HG03025 (cell line): ENCODE data around the gene TNFRSF1B.

Experiments
- ATAC-seq: cut with Tn5 transposase; IDR thresholded peaks from one replicate; pipeline ENCODE4 v1.9.1; 2021; ENCODE audit warnings: mild to moderate bottlenecking, moderate library complexity; ENCODE audit not compliant: unreplicated experiment, low FRiP score

The TNFRSF1B gene

DNA sequence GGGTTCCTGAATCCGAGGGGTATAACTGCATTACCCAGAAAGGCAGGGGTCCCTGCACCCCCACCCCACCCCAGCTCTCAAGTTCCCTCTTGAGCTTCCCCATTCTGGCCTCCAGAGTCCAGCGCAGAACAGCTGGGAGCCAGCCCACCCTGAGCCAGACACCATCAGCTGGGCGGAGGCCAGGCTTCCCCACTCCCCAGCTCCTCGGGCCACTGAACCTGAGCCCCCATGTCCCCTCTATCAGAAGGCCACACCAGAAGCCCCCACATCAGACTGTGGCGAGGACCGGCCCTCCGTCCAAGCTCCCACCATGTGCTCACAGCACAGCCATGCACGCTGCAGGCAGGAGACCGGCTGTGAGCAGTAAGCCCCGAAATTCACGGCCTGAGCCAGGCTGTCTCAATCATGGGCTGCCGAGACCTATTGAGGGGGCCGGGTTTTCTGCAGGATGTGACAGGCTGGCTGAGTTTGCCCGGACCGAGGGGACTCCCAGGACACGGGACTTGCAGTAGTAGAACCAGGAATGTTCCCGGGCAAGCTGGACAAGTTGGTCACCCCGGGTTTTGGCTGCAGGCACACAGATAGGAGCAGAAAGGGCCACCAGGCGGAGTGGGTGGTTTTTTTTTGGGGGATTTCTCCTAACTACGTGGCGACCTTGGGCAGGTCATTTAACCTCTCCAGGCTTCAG is 25.5 kb upstream of the TNFRSF1B start:
- ATAC-seq, result no peak

DNA sequence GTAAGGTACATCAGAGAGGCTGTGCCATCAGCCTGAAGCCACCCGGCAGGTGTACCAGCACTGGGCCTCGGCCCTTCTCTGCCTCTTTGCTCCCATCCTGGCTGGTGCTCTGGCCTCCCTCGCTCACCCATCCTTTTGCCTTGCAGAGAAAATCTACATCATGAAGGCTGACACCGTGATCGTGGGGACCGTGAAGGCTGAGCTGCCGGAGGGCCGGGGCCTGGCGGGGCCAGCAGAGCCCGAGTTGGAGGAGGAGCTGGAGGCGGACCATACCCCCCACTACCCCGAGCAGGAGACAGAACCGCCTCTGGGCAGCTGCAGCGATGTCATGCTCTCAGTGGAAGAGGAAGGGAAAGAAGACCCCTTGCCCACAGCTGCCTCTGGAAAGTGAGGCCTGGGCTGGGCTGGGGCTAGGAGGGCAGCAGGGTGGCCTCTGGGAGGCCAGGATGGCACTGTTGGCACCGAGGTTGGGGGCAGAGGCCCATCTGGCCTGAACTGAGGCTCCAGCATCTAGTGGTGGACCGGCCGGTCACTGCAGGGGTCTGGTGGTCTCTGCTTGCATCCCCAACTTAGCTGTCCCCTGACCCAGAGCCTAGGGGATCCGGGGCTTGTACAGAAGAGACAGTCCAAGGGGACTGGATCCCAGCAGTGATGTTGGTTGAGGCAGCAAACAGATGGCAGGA is 24.5 kb upstream of the TNFRSF1B start:
- no peak for ATAC-seq

DNA sequence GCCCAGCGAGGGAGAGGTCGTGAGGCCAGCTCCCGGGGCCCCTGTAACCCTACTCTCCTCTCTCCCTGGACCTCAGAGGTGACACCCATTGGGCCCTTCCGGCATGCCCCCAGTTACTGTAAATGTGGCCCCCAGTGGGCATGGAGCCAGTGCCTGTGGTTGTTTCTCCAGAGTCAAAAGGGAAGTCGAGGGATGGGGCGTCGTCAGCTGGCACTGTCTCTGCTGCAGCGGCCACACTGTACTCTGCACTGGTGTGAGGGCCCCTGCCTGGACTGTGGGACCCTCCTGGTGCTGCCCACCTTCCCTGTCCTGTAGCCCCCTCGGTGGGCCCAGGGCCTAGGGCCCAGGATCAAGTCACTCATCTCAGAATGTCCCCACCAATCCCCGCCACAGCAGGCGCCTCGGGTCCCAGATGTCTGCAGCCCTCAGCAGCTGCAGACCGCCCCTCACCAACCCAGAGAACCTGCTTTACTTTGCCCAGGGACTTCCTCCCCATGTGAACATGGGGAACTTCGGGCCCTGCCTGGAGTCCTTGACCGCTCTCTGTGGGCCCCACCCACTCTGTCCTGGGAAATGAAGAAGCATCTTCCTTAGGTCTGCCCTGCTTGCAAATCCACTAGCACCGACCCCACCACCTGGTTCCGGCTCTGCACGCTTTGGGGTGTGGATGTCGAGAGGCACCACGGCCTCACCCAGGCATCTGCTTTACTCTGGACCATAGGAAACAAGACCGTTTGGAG is 23.7 kb upstream of the TNFRSF1B start:
- no peak for ATAC-seq

DNA sequence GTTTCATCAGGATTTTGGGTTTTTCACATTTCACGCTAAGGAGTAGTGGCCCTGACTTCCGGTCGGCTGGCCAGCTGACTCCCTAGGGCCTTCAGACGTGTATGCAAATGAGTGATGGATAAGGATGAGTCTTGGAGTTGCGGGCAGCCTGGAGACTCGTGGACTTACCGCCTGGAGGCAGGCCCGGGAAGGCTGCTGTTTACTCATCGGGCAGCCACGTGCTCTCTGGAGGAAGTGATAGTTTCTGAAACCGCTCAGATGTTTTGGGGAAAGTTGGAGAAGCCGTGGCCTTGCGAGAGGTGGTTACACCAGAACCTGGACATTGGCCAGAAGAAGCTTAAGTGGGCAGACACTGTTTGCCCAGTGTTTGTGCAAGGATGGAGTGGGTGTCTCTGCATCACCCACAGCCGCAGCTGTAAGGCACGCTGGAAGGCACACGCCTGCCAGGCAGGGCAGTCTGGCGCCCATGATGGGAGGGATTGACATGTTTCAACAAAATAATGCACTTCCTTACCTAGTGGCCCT is 23.1 kb upstream of the TNFRSF1B start:
- ATAC-seq, result no peak

DNA sequence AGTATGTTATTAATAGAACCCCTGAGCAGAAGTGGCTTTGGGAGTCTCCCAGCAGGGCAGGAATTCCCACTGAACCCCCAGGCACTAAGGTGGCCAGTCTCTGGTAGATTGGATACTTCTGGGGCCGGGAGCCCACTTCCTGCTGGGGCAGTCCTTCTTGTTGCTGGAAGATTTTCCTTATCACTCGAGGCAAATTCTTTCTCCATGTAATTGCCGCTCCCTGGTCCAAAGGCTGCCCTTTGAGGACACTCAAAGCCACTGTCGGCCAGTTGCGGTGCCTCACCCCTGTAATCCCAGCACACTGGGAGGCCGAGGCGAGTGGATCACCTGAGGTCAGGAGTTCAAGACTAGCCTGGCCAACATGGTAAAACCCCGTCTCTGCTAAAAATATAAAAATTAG is 22.6 kb upstream of the TNFRSF1B start:
- ATAC-seq, result no peak

DNA sequence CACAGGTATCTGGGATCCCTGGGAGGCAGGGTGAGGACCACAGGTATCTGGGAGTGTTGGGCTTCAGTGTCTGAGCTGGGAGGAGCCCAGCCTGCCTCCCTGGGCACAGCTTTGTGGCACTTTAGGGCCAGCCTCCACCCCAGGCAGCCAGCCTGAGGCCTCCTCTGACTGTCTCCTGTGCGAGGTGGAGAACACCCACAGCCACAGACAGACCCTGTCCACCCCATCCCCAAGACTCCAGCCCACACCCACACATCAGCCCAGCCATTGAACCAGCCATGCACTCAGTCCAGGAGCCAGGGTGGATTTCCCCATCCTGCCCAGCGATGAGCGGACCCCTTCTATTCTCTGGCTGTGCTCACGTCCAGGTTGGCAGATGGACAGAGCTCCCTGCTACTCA is 21.8 kb upstream of the TNFRSF1B start:
- ATAC-seq, result no peak

DNA sequence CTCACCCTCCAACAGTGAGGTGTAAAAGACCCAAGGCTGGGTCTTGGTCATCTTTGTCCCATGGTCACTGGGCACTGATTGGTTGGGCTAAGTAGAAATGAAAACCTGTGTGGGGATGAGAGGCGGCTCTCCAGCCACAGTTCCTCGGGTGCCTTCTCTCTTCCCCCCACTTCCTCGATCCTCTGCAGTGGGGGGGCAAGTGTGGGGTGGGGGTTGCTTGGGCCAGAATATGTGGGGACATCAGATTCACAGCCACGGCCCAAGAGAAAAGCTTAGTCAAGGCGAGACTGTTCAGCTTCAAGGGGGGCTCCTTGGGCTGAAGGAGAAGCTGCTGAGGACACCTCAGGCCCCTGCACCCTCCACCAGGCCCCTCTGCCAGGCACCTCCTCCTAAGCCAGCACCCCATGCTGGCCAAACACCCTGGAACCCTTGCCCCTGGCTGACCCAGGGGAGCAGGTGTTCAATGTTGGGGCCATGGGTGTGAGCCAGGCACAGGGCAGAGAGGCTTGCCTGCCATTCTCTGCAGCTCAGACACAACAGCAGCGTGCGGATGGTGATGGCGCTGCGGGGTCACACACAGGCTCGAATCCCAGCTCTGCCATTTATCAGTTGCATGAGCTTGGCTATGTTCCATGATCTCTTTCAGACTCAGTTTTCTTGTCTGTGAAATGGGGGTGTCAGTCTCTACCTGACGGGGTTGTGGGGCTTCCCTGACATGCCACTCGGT is 21.0 kb upstream of the TNFRSF1B start:
- ATAC-seq, result no peak

DNA sequence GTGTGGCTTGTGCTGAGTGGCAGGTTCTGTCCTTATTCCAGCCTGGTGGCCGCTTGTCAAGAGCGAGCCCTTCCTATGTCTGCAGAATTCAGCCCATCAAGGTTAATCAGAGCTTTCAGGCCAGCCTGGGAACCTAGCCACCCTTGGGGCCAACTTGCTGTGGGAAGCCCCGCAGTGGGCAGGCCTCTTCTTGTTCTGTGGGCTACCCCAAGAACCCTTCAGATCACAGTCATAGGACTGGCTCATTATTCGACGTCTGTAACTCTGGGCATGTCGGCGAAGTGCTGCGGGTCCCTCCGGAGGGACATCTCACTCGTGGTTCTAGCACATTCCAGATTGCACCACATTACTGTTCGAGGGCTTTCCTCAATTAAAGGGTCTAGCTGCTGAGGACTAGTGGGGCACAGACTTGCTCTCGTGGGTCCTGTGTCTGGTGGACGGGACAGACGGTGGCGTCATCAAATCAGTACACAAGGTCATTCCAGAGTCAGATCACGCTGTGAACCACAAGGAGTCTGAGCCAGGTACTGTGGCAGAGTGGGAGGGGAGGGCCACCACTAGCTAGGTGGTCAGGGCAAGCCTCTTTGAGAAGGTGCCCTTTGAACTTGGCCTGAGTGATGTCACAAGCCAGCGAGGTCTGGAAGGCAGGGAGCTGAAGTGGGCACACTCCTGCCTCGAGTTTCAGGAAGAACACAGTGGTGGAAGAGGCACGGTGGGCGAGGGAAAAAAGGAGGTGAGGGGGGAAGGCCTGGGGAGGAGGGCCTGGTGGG is 20.3 kb upstream of the TNFRSF1B start:
- ATAC-seq, result no peak

DNA sequence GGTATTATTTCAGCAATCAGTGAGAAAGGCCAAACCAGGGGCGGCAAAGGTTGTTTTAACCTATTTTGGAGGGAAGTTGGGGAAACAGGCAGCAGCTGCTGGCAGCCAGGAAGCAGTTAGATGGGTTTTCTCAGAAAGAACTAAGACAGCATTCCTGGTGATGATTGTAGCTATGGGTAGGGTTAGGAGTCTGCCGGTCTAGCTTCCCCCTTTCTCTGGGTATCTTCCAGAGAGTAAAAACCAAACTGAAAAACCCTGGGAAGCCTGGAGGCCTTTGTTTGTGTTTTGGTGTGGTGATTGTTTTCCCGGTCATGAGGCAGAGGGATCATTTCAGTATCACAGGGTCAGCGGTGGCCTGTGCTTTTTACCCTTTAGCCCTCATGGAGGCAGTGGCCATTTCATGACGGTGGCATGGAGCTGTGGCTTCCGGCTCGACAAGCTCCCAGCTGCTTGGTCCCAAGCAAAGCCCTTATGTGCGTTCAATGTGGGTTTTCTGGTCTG is 19.5 kb upstream of the TNFRSF1B start:
- no peak for ATAC-seq

DNA sequence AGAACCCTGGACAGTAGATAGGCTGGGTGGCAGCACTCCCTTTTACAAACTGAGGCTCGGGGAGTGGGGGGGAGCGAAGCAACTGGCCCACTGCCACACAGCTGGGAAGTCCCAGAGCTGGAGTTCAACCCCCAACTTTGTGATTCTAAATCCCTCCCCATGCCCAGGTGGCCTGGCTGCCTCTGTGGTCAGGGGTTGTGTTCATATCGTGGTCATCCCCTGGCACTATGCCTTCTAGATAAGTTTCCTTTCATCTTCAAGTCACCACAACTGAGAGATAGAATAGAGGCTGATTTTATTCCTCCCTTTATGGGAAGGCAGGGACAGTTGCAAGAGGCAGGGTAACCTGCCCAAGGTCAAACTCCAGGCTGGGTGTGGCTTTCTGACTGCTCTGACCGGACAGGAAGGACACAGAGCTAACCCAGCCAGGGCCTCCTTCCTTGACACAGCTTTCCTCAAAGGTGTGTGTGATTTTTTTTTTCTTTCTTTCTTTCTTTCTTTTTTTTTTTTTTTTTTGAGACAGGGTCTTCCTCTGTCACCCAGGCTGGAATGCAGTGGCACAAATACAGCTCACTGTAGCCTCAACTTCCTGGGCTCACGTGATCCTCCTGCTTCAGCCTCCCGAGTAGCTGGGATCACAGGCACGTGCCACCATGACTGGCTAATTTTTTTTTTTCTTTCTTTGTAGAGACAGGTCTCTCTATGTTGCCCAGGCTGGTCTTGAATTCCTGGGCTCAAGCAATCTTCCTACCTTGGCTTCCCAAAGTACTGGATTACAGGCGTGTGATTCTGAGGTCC is 18.4 kb upstream of the TNFRSF1B start:
- no peak for ATAC-seq

DNA sequence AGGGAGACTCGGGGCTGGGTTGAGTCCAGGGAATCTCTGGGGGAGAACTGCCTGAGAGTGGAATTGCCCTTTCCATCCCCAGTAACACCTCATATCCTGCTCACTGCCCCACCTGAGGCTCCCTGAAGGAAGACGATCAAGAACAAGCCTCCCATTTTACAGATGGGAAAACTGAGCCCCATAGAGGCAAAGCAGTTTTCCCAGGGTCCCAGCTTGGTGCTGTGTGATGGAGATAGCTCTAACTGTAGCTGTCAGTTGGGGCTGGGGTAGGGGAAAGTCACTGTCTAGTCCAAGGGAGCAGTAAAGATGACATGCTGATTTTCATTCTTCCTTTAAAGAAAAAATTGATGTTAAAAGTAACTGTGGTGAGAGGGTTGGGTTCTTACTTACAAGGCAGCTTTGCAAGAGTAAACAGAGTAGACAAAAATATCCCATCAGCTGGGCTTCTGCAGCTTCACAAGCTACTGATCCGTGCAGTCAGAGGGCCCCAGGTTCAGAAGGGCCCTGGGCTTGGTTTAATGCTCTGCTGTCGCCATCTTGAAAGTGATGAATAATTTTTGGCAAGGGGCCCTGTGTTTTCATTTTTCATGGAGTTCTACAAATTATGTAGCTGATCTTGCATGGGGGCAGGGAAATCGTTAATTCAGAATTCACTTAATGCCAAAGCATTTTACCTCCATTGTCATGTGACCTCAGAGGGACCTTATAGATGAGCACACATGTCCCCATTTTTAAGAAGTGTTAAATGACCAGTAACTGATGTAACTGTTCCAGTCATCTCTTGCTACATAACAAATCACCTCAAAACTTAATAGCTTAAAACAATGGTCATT is 17.6 kb upstream of the TNFRSF1B start:
- no peak for ATAC-seq

DNA sequence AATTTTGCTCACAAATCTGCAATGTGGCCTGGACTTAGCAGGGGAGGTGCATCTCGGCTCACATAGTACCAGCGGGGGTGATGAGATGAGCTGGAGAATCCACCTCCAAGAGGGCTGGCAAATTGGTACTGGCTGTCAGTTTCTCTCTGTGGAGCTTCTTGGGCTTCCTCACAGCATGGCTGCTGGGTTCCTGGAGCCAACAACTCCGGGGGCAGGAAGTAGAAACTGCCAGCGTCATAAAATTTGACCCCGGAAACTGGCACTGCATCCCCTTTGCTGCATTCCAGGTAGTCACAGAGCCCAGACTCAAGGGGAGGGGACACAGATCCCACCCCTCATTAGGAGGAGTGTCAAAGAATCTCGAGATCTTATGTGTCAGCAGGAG is 17.0 kb upstream of the TNFRSF1B start:
- no peak for ATAC-seq

DNA sequence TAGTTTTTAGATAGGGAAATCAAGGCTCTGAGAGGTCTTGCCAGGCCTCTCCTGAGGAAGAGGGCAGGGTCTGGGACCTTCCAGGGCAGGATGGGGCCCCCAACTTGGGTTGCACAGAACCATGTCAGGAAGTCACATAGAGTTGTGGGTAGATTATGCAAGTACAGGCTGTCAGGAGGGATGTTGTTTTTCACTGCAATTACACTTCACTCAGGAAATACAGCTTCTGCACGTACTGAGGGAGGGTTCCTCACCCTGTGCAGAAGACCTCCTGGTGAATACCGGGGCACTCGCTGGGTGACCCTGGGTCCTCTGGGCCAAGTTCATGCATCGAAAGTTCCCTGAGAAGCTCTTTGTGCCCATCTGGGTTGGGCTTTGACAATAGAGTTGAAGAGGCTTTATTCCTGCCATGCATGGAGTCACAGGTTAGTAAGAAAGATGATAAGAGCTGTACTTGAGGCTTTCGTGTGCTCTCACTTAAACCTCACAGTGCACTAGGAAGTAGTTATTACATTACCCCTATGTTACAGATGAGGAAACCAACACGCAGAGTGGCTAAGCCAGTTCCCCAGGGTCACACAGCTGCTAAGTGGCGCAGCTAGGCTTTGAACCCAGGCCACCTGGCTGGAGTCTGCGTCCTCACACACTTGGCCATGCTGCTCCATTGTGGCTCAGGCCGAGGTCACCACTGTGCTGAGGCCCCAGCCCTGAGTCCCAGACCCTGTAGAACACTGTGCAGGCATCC is 16.2 kb upstream of the TNFRSF1B start:
- ATAC-seq, result no peak

DNA sequence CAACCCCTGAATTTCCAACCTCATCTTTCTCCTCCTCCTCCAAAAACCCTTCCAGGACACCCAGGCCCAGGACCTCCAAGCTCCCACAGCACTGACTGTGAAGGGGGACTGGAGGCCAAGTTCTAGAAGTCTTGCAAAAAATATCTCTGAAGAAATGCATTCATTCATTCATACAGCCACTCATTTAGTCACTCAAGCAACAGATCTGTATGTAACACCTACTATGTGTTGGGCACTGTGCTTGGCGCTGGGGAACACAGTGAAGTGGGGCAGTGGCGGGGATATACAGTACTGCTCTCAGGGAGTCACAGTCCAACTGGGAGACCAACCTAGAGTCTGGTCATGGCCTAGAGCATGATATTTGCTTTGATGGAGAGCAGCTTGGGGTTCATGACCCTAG is 15.3 kb upstream of the TNFRSF1B start:
- no peak for ATAC-seq

DNA sequence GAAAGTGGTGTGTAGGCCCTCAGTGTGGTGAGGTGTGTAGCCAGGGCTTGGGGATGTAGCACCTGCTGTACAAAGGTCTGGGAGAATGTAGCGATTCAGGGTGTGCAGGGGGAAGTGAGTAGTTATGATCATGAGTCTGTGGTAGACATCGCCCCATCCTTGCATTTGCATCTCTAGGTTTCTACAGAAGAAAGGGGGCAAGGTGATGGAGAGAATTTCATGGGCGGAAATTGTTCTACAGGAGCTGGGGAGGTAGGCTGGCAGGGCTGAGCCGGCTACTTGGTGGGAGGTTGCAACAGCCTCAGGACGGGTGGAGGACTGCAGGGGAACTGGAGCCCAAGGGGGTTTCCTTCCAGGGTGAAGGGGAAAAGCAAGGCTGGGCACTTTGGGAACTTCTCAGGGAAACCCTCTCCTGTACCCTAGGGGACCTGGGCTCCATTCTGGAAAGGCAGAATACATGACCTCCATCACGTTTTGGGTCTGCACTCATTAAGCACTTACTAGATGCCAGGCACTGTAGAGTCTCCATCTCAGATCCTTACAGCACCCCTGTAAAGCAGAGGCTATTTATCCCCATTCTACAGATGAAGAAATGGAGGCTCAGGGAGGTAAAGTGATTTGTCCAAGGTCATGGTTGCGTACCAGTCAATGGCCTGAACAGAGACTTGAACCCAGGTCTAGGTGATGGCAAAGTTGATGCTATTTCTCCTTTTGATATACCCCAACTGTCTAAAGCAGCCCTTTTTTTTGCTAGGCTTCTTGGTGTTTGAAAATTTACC is 14.5 kb upstream of the TNFRSF1B start:
- ATAC-seq, result peak; percentile 49

DNA sequence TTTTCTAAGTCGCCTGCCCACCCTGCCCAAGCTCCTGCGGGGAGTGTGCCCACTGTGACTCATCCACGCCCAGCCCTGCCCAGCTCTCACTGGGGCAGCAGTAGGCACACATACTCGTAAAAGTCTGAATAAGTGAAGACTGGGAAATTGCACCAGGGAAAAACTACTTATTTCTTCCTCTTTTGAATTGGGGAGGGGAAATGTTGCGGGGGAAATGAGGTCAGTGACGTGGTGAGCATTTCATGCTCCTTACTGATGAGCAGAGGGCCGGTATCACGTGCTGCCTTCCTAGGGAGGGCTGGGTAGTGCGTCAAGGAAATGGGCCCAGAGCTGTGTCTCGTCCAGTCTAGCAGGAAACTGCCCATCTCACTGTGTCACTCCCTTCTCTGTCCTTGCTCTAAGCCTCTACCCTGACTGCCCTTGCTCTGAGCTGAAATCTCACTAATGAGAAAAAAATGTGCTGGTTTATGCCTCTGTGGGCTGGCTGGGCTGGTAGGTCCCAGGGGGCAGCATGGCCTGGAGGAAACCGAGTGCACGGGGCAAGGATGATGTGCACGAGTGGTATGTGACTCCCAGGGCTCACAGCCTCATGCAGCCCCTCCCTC is 13.5 kb upstream of the TNFRSF1B start:
- ATAC-seq, result no peak
